Dendritic cell treated with granulocyte-macrophage colony-stimulating factor and Interleukin-4, amounts not matched to agents 40 ng/mL and 50 ng/mL, for 4 days (primary cell): Measurements from ENCODE around the gene GMDS.

Experiments used
- H3K27ac Mint-ChIP-seq: one replicate; pipeline ENCODE4 v1.8.0; 2022; ENCODE audit warnings: mild to moderate bottlenecking, mixed read lengths
- H3K27me3 Mint-ChIP-seq: one replicate; pipeline ENCODE4 v1.8.0; 2022; ENCODE audit warnings: mild to moderate bottlenecking, mixed read lengths
- H3K36me3 Mint-ChIP-seq: one replicate; pipeline ENCODE4 v1.8.0; 2022; ENCODE audit warnings: low read depth, mixed read lengths
- H3K4me1 Mint-ChIP-seq: one replicate; pipeline ENCODE4 v1.8.0; 2022; ENCODE audit warnings: low read depth, mixed read lengths
- H3K4me3 Mint-ChIP-seq: one replicate; pipeline ENCODE4 v1.8.0; 2022; ENCODE audit warnings: mild to moderate bottlenecking, moderate library complexity, mixed read lengths
- H3K9me3 Mint-ChIP-seq: one replicate; pipeline ENCODE4 v1.8.0; 2022; ENCODE audit warnings: mixed read lengths
- intact Hi-C: fragments of 100-400 bp; cut with micrococcal nuclease; formaldehyde crosslinking; loops from one replicate; pipeline ENCODE4 v1.15.0; 2022

GMDS gene

DNA sequence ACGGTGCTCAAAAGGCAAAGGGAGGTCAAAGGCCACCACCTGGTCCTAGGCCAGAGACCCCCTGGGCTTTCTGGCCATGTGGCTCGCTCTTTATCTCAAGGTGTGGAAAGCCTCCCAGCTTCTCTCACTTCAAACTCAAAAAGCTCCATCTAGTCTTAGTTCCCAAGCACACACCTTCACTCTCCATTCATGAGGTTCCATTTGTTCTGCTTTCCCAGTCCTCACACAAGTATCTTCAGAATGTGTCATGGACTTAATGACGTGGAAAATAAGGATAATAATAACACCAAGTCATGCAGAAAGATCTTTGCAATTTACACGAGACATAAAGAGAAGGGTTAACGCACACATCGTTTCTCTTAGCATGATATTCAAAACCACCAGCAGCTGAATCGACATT is 219.3 kb downstream of the GMDS start:
- intact Hi-C loops = no loop called here
- Mint-ChIP-seq H3K36me3 (no peaks in the 10 kb centered on the region), H3K27ac (no peak overlapping the region), H3K27me3 (no peaks in the 10 kb centered on the region), H3K4me1 (peaks cover 9% of the 10 kb centered on the region), H3K4me3 (no peak overlapping the region), H3K9me3 (no peaks in the 10 kb centered on the region)

DNA sequence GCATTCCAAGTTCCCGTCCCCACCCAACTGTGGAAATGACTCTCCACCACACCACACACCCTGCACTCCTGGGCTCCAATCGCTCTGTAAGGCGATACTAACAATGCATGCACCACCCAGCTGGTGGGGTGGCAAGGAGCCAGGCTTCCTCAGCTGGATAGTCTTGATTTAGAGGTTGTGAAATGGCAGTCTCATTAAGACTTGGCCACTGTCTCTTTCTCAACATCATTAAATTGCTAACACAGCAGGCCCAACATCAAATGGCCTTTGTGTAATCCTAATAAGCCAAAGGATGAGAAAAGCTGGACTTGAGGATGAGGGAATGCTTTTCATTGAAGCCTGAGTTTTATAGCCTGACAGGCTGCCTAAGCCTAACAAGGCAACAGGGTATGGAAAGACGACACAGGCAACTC is 223.7 kb downstream of the GMDS start:
- no peaks in the 10 kb centered on the region for H3K36me3 Mint-ChIP-seq
- no peaks in the 10 kb centered on the region for H3K27me3 Mint-ChIP-seq

DNA sequence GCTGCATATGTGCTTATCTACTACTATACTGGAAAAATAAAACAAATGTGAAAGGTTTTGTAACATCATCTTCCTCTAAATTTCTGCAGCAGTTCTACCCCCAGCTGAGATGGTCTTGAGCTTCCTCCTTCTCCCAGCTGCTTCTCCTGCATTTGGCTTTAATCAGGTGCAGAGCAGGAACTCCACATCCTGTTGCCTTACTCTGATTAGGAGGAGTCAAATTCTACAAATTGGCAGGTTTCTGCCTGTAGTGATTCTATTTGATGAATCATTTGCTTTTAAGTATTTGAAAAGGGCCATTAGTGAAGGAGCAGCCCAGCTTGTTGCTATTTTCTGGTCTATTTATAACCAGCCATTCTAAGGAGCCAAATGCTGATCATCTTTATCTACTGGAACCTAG is 224.5 kb downstream of the GMDS start:
- intact Hi-C loops = no loop called here
- Mint-ChIP-seq H3K4me1 (peaks cover 17% of the 10 kb centered on the region), H3K9me3 (peaks cover 6% of the 10 kb centered on the region), H3K36me3 (no peaks in the 10 kb centered on the region), H3K4me3 (no peak overlapping the region), H3K27ac (no peak overlapping the region), H3K27me3 (no peaks in the 10 kb centered on the region)

More for the DNA sequence above, 223.7 kb downstream of the GMDS start:
- Mint-ChIP-seq H3K4me3 (no peak overlapping the region), H3K27ac (no peak overlapping the region), H3K9me3 (no peaks in the 10 kb centered on the region), H3K4me1 (peaks cover 17% of the 10 kb centered on the region)
- intact Hi-C loops = no loop called here

DNA sequence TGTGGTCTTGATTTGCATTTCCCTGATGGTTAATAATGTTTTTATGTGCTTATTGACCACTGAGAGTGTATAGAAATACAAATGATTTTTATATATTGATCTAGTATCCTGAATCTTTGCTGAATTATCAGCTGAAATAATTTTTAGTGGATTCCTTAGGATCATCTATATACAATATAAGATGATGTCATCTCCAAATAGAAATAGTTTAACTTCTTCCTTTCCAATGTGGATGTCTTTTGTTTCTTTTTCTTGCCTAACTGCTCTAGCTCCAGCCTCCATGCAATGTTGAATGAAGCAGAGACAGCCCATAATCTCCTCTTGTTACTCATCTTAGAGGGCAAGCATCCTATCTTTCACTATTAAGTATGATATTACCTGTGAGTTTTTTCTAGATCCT is 226.4 kb downstream of the GMDS start:
- Mint-ChIP-seq H3K27me3 (no peaks in the 10 kb centered on the region), H3K4me3 (no peak overlapping the region), H3K36me3 (no peaks in the 10 kb centered on the region), H3K4me1 (peaks cover 17% of the 10 kb centered on the region), H3K27ac (no peak overlapping the region), H3K9me3 (peaks cover 21% of the 10 kb centered on the region)
- intact Hi-C loops = no loop called here

DNA sequence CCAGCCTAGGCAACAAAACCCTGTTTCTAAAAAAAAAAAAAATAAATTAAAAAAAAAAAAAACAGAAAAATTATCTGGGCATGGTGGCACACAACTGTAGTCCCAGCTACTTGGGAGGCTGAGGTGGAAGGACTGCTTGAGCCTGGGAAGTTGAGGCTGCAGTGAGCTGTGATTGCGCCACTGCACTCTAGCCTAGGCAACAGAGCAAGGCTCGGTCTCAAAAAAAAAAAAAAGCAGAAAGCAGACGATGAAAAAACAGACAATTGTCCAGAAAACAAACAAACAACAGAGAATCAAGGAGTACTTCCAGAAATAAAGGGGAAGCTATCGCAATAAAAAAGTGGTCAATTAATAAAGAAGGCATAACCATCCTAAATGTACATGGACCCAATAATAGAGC is 229.4 kb downstream of the GMDS start:
- H3K27ac Mint-ChIP-seq = no peak overlapping the region
- H3K36me3 Mint-ChIP-seq = no peaks in the 10 kb centered on the region
- peaks cover 7% of the 10 kb centered on the region for H3K4me1 Mint-ChIP-seq
- H3K4me3 Mint-ChIP-seq = no peak overlapping the region
- intact Hi-C loops = no loop called here
- peaks cover 21% of the 10 kb centered on the region for H3K9me3 Mint-ChIP-seq
- no peaks in the 10 kb centered on the region for H3K27me3 Mint-ChIP-seq

DNA sequence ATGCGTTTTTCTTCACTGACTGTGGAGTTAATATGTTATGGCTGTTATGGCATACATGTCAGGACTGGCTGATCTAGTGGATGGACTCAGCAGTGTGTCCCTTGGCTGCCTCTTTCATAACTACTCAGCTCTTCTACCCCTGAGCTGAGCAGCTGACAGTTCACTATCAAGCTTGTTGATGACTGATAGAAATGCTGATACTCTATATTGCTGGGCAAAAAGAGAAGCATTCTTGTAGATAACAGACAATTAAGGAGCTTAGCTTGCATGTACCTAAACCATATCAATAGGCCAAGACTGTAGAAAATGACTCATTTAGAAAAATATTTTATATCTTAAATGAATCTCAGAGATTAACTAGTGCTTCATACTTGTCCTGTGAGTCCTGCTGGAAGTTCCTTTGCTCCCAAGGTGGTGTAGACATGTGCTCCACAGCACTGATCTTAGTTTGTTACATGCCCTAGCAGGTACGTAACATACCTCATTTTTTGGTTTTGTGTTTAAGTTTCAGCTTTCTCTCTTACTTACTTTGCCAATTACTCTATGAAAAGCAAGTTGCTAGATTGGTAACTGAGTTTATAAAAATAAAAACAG is 236.9 kb downstream of the GMDS start:
- Mint-ChIP-seq H3K27me3 (no peaks in the 10 kb centered on the region), H3K4me1 (peaks cover 7% of the 10 kb centered on the region), H3K9me3 (no peaks in the 10 kb centered on the region), H3K4me3 (no peak overlapping the region), H3K27ac (no peak overlapping the region), H3K36me3 (no peaks in the 10 kb centered on the region)
- intact Hi-C loops = no loop called here

DNA sequence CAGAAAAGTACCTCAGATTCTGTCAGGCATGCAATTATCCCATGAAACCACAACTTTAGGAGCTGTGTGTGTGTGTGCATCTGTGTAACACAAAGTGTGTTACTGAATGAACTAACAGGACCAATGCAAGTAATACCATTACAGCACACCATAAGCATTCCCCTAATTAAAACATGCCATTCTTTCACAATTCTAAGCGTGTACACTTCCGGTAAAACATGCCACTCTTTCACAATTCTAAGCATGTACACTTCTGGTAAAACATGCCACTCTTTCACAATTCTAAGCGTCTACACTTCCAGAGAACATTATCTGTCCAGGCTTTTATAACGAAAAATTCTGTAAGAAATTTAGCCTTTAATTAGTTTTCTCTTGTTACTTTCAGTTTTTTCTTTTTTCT is 238.2 kb downstream of the GMDS start:
- Mint-ChIP-seq H3K27ac (no peak overlapping the region), H3K27me3 (no peaks in the 10 kb centered on the region), H3K4me3 (no peak overlapping the region), H3K9me3 (no peaks in the 10 kb centered on the region), H3K36me3 (no peaks in the 10 kb centered on the region), H3K4me1 (peaks cover 7% of the 10 kb centered on the region)
- intact Hi-C loops = no loop called here

DNA sequence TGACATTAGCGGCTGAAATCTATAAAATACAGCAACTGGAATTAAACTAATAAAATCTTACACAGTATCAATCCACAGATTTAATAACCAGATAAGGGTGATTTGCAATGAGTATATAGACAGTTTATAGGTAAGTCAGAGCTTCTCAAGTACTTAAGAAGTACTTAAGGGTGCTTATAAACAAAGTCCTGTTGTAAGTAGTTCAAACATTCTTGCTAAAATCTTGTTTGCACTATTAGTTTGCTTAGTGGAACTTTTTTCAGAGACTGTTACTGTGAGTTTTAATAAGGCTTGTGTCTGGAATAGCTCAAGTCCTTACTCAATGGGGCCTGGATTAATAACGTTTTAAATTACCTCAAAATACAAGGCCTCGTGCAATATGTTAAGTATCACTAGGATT is 240.5 kb downstream of the GMDS start:
- Mint-ChIP-seq H3K4me3 (no peak overlapping the region), H3K27ac (no peak overlapping the region), H3K36me3 (no peaks in the 10 kb centered on the region), H3K4me1 (peaks cover 7% of the 10 kb centered on the region), H3K9me3 (no peaks in the 10 kb centered on the region), H3K27me3 (no peaks in the 10 kb centered on the region)
- intact Hi-C loops = no loop called here

DNA sequence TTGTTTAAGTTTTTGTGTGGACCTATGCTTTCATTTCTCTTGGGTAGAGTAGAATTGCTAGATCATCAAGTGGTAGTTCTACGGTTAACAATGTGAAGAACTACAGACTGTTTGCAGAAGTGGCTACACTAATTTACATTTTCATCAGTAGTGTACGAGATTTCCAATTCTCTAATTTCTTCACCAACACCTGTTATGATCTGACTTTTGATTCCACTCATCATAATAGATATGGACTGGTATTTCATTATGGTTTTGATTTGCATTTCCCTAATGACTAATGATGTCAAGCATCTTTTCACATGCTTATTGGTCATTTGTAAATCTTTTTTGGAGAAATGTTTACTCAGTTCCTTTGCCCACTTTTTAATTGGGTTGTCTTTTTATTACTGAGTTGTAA is 244.4 kb downstream of the GMDS start:
- no peaks in the 10 kb centered on the region for H3K27me3 Mint-ChIP-seq
- H3K4me3 Mint-ChIP-seq = no peak overlapping the region
- H3K4me1 Mint-ChIP-seq = peaks cover 3% of the 10 kb centered on the region
- no peaks in the 10 kb centered on the region for H3K9me3 Mint-ChIP-seq
- H3K27ac Mint-ChIP-seq = no peak overlapping the region
- intact Hi-C loops = no loop called here
- H3K36me3 Mint-ChIP-seq = no peaks in the 10 kb centered on the region

DNA sequence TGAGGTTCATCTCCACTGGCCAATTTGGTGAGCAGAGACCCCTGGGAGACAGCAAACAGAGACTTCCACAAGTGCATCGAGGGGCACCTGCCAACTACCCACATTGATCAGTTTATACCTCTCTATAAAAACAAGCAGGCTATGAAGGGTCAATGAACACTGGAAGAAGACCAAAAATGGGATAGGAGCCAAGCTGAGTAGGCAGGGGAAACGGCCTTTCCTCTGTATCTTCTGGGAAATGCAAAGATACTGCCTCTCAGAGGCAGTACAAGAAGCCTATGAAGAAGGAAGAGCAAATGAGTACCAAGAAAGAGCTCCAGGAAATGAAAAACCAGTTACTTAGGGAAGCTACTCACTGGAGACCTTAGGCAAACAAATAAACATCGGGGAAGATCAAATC is 247.7 kb downstream of the GMDS start:
- intact Hi-C loops = no loop called here
- Mint-ChIP-seq H3K9me3 (no peaks in the 10 kb centered on the region), H3K4me1 (peaks cover 5% of the 10 kb centered on the region), H3K36me3 (no peaks in the 10 kb centered on the region), H3K27me3 (no peaks in the 10 kb centered on the region), H3K27ac (no peak overlapping the region), H3K4me3 (no peak overlapping the region)

DNA sequence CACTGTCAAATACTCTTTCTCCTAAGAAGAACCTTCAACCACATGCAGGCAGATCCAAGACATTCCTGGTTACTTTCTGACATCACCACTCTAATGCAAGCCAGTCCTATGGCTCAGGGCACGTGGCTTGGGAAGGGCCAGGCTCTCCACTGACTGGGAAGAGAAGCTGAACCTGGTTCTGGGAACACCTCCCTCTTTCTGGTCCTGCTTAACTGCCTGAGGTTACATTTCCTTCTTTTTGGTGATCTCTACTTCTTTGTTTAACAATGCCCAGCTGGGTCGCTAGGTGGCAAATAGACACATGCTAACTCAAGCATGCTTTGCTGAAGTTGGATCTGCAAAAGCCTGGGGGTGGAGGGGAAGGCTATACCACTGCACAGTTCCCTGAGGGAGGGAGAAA is 249.8 kb downstream of the GMDS start:
- H3K9me3 Mint-ChIP-seq = no peaks in the 10 kb centered on the region
- H3K4me1 Mint-ChIP-seq = peaks cover 5% of the 10 kb centered on the region
- H3K27me3 Mint-ChIP-seq = no peaks in the 10 kb centered on the region
- H3K4me3 Mint-ChIP-seq = no peak overlapping the region
- intact Hi-C loops = no loop called here
- no peaks in the 10 kb centered on the region for H3K36me3 Mint-ChIP-seq
- no peak overlapping the region for H3K27ac Mint-ChIP-seq

DNA sequence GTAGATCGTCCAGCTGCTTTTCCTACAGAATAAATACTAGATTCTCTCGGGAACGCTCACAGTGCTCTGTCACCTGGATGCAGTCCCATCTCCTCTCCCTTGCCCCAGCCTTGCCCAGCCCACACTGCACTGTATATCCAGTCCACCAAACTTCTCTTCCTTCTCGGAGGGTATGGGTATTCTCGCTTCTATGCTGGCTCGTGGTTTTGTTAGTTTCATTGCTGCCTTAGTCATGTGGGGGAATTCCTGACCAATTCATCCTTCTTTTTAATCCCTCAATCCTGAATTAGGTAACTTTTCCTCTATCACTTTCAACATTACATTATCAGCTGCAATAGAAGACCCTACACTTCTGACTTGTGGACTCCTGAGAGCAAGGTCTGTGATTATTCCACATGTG is 252.4 kb downstream of the GMDS start:
- Mint-ChIP-seq H3K27ac (no peak overlapping the region), H3K9me3 (no peaks in the 10 kb centered on the region), H3K4me1 (peaks cover 5% of the 10 kb centered on the region), H3K36me3 (no peaks in the 10 kb centered on the region), H3K27me3 (no peaks in the 10 kb centered on the region), H3K4me3 (no peak overlapping the region)
- intact Hi-C loops = no loop called here

DNA sequence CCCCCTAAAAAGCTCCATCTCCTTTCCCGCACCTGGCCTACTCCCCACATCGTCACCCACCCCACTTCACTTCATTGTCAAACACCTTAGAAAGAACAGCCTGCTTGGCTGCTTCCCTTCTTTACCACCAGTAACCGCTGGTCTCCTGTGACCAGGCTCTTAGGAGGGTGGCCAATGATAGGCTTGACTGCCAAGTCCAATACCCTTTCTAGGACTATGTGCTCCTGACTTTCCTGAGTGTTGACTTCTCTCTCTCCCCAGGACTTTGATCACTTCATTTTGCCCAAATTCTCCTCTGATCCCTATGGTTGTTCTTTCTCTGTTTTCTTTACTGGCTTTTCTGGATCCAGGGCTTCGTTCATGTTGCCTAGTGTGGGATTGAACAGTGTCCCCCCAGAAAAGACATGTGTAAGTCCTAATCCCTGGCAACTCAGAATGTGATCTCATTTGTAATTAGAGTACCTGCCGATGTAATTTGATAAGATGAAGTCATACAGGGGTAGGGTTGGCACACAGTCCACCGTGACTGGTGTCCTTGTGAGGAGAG is 254.0 kb downstream of the GMDS start:
- H3K9me3 Mint-ChIP-seq = no peaks in the 10 kb centered on the region
- no peak overlapping the region for H3K4me3 Mint-ChIP-seq
- H3K27me3 Mint-ChIP-seq = no peaks in the 10 kb centered on the region
- H3K27ac Mint-ChIP-seq = no peak overlapping the region
- no peaks in the 10 kb centered on the region for H3K36me3 Mint-ChIP-seq
- intact Hi-C loops = no loop called here
- peaks cover 5% of the 10 kb centered on the region for H3K4me1 Mint-ChIP-seq

DNA sequence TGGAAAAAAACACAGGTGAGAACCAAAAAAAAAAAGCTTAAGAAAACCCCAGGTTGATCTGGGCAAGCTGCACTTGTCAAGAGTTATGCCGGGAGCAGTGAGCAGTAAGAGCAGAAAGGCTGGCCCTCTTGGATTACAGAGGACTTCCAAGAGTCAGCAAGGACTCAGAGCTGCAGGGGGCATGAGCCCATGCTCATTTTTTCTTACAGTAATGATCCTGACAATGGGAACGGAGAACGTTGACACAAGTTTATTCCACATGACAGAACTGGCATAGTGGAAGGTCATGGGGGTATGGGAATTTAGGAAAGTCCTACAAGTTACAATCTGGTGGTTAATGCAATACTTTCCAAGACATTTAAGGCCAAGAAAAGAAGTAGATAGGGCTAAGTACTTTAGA is 256.6 kb downstream of the GMDS start:
- no peak overlapping the region for H3K4me3 Mint-ChIP-seq
- H3K4me1 Mint-ChIP-seq = no peaks in the 10 kb centered on the region
- no peaks in the 10 kb centered on the region for H3K36me3 Mint-ChIP-seq
- H3K27me3 Mint-ChIP-seq = no peaks in the 10 kb centered on the region
- peaks cover 1% of the 10 kb centered on the region for H3K9me3 Mint-ChIP-seq
- intact Hi-C loops = no loop called here
- no peak overlapping the region for H3K27ac Mint-ChIP-seq

DNA sequence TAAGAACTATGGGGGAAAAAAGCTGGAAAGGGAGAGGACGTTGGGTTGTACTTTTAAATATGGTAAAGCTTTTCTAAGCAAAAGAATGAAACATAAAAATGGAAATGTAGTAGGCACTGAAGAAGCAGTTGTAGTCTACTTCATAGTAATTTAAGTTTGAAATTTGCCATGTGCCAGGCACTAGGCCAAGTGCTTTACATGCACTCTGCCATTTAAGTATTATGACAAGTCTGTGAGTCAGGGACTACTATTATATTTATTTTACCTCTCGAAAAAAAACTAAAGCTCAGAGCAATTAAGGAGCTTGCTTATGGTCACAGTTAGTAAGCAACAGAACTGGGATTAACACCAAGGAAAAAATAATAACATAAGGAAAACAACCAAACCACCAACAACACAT is 257.8 kb downstream of the GMDS start:
- H3K36me3 Mint-ChIP-seq = no peaks in the 10 kb centered on the region
- no peaks in the 10 kb centered on the region for H3K27me3 Mint-ChIP-seq
- H3K4me3 Mint-ChIP-seq = no peak overlapping the region
- H3K9me3 Mint-ChIP-seq = peaks cover 13% of the 10 kb centered on the region
- no peak overlapping the region for H3K27ac Mint-ChIP-seq
- intact Hi-C loops = no loop called here
- no peaks in the 10 kb centered on the region for H3K4me1 Mint-ChIP-seq
